HG03025 (cell line): Measurements from ENCODE around the gene YOD1.

ENCODE experiments used
- ATAC-seq: cut with Tn5 transposase; IDR thresholded peaks from one replicate; pipeline ENCODE4 v1.9.1; 2021; ENCODE audit warnings: mild to moderate bottlenecking, moderate library complexity; ENCODE audit not compliant: unreplicated experiment, low FRiP score

YOD1 gene

GRCh38 chr1:207028884-207029650 is 21.9 kb downstream of the YOD1 start:
- no peak for ATAC-seq

- ATAC-seq: no peak
Observed at GRCh38 chr1:207027921-207028320, 23.1 kb downstream of the YOD1 start.

GRCh38 chr1:207027206-207027777 is 23.7 kb downstream of the YOD1 start:
- no peak for ATAC-seq

GRCh38 chr1:207026104-207026534 is 24.9 kb downstream of the YOD1 start:
- no peak for ATAC-seq

GRCh38 chr1:207025146-207025880 is 25.7 kb downstream of the YOD1 start:
- no peak for ATAC-seq

- no peak for ATAC-seq
Observed at GRCh38 chr1:207024202-207025145, 26.5 kb downstream of the YOD1 start.

GRCh38 chr1:207022996-207023679 is 27.9 kb downstream of the YOD1 start:
- no peak for ATAC-seq

- no peak for ATAC-seq
Observed at GRCh38 chr1:207021876-207022596, 29.0 kb downstream of the YOD1 start.

GRCh38 chr1:207021139-207021861 is 29.7 kb downstream of the YOD1 start:
- no peak for ATAC-seq

GRCh38 chr1:207020709-207021107 is 30.3 kb downstream of the YOD1 start:
- no peak for ATAC-seq

- ATAC-seq: no peak
Observed at GRCh38 chr1:207020065-207020708, 30.8 kb downstream of the YOD1 start.

- no peak for ATAC-seq
Observed at GRCh38 chr1:207019661-207020060, 31.3 kb downstream of the YOD1 start.

GRCh38 chr1:207019161-207019560 is 31.8 kb downstream of the YOD1 start:
- no peak for ATAC-seq

GRCh38 chr1:207018707-207019106 is 32.3 kb downstream of the YOD1 start:
- no peak for ATAC-seq

GRCh38 chr1:207017615-207018559 is 33.1 kb downstream of the YOD1 start:
- ATAC-seq: no peak

- ATAC-seq: no peak
Observed at GRCh38 chr1:207015791-207016190, 35.2 kb downstream of the YOD1 start.

GRCh38 chr1:207014728-207015127 is 36.3 kb downstream of the YOD1 start:
- ATAC-seq: no peak
